Esophagus muscularis mucosa (tissue), 4 donors: Measurements from ENCODE around the gene ACBD4. TPM values are rescaled to one million over a fixed set of nuclear protein-coding genes. Genes with fewer than 3 reads are reported as not detected.
A peak's percentile ranks its signal among the peaks of the same experiment; 100 is the strongest.

Experiments
- DNase-seq: peaks from one replicate; pipeline ENCODE4 v3.0.0-alpha.2; 2017; ENCODE audit errors: extremely low spot score
- H3K27ac ChIP-seq, 4 donors: fragments of 200-600 bp; sonication (generic); replicated peaks in 1 of 4; 1 replicate in 3 of 4; 2 replicates in 1 of 4; pipeline ENCODE4 v1.5.1; 2016 to 2019; ENCODE audit warnings: mild to moderate bottlenecking in 1 of 4
- H3K27me3 ChIP-seq, 4 donors: fragments of 200-600 bp; sonication (generic); one replicate each; pipeline versions ENCODE4 v1.5.1 to v1.6.0; 2016 to 2019
- H3K36me3 ChIP-seq, 4 donors: fragments of 200-600 bp; sonication (generic); one replicate each; pipeline ENCODE4 v1.5.1; 2016 to 2019
- H3K4me1 ChIP-seq, 4 donors: fragments of 200-600 bp; sonication (generic); one replicate each; pipeline ENCODE4 v1.5.1; 2016 to 2019
- H3K4me3 ChIP-seq, 4 donors: fragments of 200-600 bp; sonication (generic); 1 replicate in 2 of 4; 2 replicates in 2 of 4; pipeline ENCODE4 v1.5.1; 2016 to 2019; ENCODE audit warnings: mild to moderate bottlenecking in 4 of 4, moderate library complexity in 1 of 4
- H3K9me3 ChIP-seq, 4 donors: fragments of 200-600 bp; sonication (generic); 1 replicate in 3 of 4; 2 replicates in 1 of 4; pipeline ENCODE4 v1.5.1; 2016 to 2019
- CTCF ChIP-seq, 3 experiments: fragments of 200-600 bp in 2 of 3; fragments of 450-650 bp in 1 of 3; sonication (generic) in 2 of 3; IDR thresholded peaks; one replicate each; pipeline ENCODE4 v1.5.1; 2017 to 2019; ENCODE audit warnings: antibody characterized with exemption in 3 of 3, mild to moderate bottlenecking in 2 of 3, moderate library complexity in 1 of 3
- EP300 ChIP-seq: sonication (generic); formaldehyde crosslinking; IDR thresholded peaks from one replicate; pipeline ENCODE4 v1.6.1; 2017; ENCODE audit warnings: antibody characterized with exemption
- POLR2A ChIP-seq: fragments of 450-650 bp; IDR thresholded peaks from one replicate; pipeline ENCODE4 v1.6.1; 2017; ENCODE audit warnings: antibody characterized with exemption, moderate library complexity, mild to moderate bottlenecking, low read depth
- POLR2AphosphoS5 ChIP-seq, 2 donors: sonication (generic); formaldehyde crosslinking; IDR thresholded peaks; one replicate each; pipeline ENCODE4 v1.6.1; 2017; ENCODE audit warnings: antibody characterized with exemption in 2 of 2
- WGBS: methylation state at CpG from one replicate; pipeline ENCODE4 v1.1.5; 2018; 5-methylcytosine and 5-hydroxymethylcytosine counted together
- intact Hi-C: fragments of 100-400 bp; cut with DNase I; formaldehyde crosslinking; loops from one replicate; pipeline ENCODE4 v1.15.1; 2023
- total RNA-seq, 4 donors: library from RNA; depleted of rRNA; stranded (reverse); fragments of >200 nt; gene quantifications; one replicate each; pipeline versions ENCODE4 v1.1.0 to v1.2.1, GENCODE V29; 2016

ACBD4 gene
- total RNA-seq, 4 donors from 2014 or later: 20.9 to 34.8 (median 23.5) TPM

- H3K36me3 ChIP-seq: no peaks in the 10 kb centered on the region
- H3K4me1 ChIP-seq: peaks cover 22 to 48% (median 45%) of the 10 kb centered on the region in 4 donors
- no peak for DNase-seq
- TF ChIP-seq POLR2A (no peak), CTCF (IDR thresholded peaks at IDR 0.05) (no peak), EP300 (no peak), POLR2AphosphoS5 (IDR thresholded peaks at IDR 0.05) (no peak)
- intact Hi-C loops: no loop called here
- no peaks in the 10 kb centered on the region for H3K27me3 ChIP-seq
- no peaks in the 10 kb centered on the region for H3K9me3 ChIP-seq
- peak overlapping the region; percentile 66 to 81 (median 72) for H3K27ac ChIP-seq
- WGBS: 80% methylated on average over 3 of the region's 3 CpGs
- no peak overlapping the region for H3K4me3 ChIP-seq
Measured at GRCh38 chr17:45175759-45176115, 40.2 kb downstream of the ACBD4 start.

DNA sequence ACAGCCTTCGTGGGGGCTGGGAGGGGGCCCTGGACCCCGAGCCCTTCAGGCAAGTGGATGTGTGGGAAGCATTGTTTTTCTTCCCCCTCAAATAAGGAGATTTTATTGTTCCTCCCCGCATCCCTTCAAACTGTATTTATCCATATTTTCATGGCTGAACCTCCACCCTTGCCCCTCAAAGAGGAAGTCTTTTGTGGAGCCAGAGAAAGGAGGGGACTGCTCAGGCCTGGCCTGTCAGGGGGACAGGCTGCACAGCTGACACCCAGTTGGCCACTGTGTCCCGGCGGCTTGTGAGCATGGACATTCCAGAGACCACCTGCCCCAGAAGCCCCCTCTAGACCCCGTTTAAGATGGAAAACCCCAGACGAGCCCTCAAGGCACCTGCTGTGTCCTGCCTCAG, 42.1 kb downstream of the ACBD4 start:
- Histone ChIP-seq H3K36me3 (no peaks in the 10 kb centered on the region), H3K27me3 (no peaks in the 10 kb centered on the region), H3K4me1 (peaks cover 5 to 30% (median 26%) of the 10 kb centered on the region in 4 donors), H3K4me3 (no peak overlapping the region), H3K9me3 (no peaks in the 10 kb centered on the region), H3K27ac (peak overlapping the region in 1 of 4 donors; percentile 20)
- DNase-seq: no peak
- TF ChIP-seq POLR2A: no peak
- no peak for TF ChIP-seq CTCF (IDR thresholded peaks at IDR 0.05)
- no peak for TF ChIP-seq POLR2AphosphoS5 (IDR thresholded peaks at IDR 0.05)
- no peak for TF ChIP-seq EP300
- 77% methylated on average over 5 of the region's 7 CpGs for WGBS
- intact Hi-C loops: no loop called here

DNA sequence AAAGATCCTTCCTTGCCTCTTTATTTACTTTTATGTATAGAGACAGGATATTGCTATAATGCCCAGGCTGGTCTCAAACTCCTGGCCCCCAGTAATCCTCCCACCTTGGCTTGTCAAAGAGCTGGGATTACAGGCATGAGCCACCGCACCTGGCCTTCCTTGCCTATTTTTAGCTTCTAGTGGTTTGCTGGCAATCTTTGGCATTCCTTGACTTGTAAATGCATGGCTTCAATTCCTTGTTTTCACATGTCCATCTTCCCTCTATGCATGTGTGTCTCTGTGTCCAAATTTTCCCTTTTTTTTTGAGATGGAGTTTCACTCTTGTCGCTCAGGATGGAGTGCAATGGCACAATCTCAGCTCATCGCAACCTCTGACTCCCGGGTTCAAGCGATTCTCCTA, 48.7 kb downstream of the ACBD4 start:
- no peak for TF ChIP-seq POLR2AphosphoS5 (IDR thresholded peaks at IDR 0.05)
- TF ChIP-seq EP300: no peak
- TF ChIP-seq POLR2A: no peak
- no peak for TF ChIP-seq CTCF (IDR thresholded peaks at IDR 0.05)
- H3K27me3 ChIP-seq: no peaks in the 10 kb centered on the region
- WGBS: 83% methylated on average over 5 of the region's 5 CpGs
- no peaks in the 10 kb centered on the region for H3K4me1 ChIP-seq
- no peak overlapping the region for H3K27ac ChIP-seq
- H3K4me3 ChIP-seq: no peak overlapping the region
- no peaks in the 10 kb centered on the region for H3K36me3 ChIP-seq
- intact Hi-C loops: no loop called here
- DNase-seq: no peak
- no peaks in the 10 kb centered on the region for H3K9me3 ChIP-seq

- intact Hi-C loops: no loop called here
- no peak for DNase-seq
- 84% methylated on average over 7 of the region's 7 CpGs for WGBS
- no peaks in the 10 kb centered on the region for H3K27me3 ChIP-seq
- no peaks in the 10 kb centered on the region for H3K9me3 ChIP-seq
- no peaks in the 10 kb centered on the region for H3K36me3 ChIP-seq
- no peak overlapping the region for H3K27ac ChIP-seq
- TF ChIP-seq POLR2AphosphoS5 (IDR thresholded peaks at IDR 0.05): no peak
- no peak for TF ChIP-seq POLR2A
- TF ChIP-seq EP300: no peak
- TF ChIP-seq CTCF (IDR thresholded peaks at IDR 0.05): no peak
- H3K4me3 ChIP-seq: no peak overlapping the region
- no peaks in the 10 kb centered on the region for H3K4me1 ChIP-seq
Measured at GRCh38 chr17:45186801-45187354, 51.4 kb downstream of the ACBD4 start.

DNA sequence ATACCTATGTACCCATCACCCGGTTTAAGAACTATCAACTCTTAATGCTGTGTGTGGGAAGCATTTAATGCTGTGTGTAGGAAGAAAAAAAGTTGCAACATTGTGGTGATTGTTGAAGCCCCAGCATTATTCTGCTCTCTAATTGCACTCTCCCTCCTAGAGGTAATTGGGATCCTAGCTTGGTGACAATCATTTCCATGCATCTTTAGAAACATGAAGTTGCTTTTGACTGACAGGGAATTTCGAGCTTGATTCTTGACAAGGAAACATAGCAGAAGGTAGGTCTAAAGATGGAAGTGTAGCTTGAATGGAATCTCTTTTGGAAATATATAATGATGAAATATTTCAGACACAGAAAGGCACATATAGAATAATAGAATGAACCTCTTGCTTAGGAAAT, 53.5 kb downstream of the ACBD4 start:
- no peak for TF ChIP-seq CTCF (IDR thresholded peaks at IDR 0.05)
- no peak for TF ChIP-seq EP300
- DNase-seq: no peak
- Histone ChIP-seq H3K4me3 (no peak overlapping the region), H3K9me3 (no peaks in the 10 kb centered on the region), H3K36me3 (no peaks in the 10 kb centered on the region), H3K4me1 (no peaks in the 10 kb centered on the region), H3K27me3 (no peaks in the 10 kb centered on the region), H3K27ac (no peak overlapping the region)
- WGBS: 73% methylated on average over 2 of the region's 2 CpGs
- intact Hi-C loops: no loop called here
